ENCODE measurements around the gene HCFC2. TPM values are rescaled to one million over a fixed set of nuclear protein-coding genes. Genes with fewer than 3 reads are reported as not detected.

The HCFC2 gene
- polyA plus RNA-seq, 1 of the 3 experiments (the other 2 are of a cell fraction): 5.2 TPM

GRCh38 chr12:104154806-104155205, 90.5 kb downstream of the HCFC2 start:
- ChIA-PET CTCF (no interaction called here), POLR2A (no interaction called here)
- Histone ChIP-seq H3K79me2 (ENCODE audit: insufficient read depth) (no peaks in the 10 kb centered on the region), H3K36me3 (replicated peaks in 1 of 2; ENCODE audit: control insufficient read depth in 1 of 2, insufficient read depth in 2 of 2, low read length in 1 of 2) (no peaks in the 10 kb centered on the region), H3K4me2 (no peak overlapping the region), H3K27ac (ENCODE audit: low read depth in 2 of 2, low read length in 1 of 2) (no peak overlapping the region), H3K9ac (no peak overlapping the region), H3K9me3 (no peaks in the 10 kb centered on the region), H3F3A (replicated peaks; ENCODE audit: insufficient read depth) (peaks cover 4% of the 10 kb centered on the region), H3K9me2 (no peaks in the 10 kb centered on the region), H2AFZ (ENCODE audit: low read depth) (no peak overlapping the region), H3K4me1 (ENCODE audit: control insufficient read depth in 1 of 2, insufficient read depth in 2 of 2, low read depth in 1 of 2, low read length in 1 of 2) (peaks cover 0 to 4% of the 10 kb centered on the region in 2 experiments; a peak in 1 of 4 replicates), H3K27me3 (ENCODE audit: insufficient read depth) (no peaks in the 10 kb centered on the region), H3K4me3 (ENCODE audit: low read depth in 2 of 2, low read length in 1 of 2) (no peak overlapping the region), H4K20me1 (ENCODE audit: insufficient read depth) (no peaks in the 10 kb centered on the region)
- 75% methylated on average over 2 of the region's 2 CpGs for WGBS (ENCODE audit: low lambda C conversion rate)
- DNase-seq: no peak
- TF ChIP-seq FOSL2 (IDR thresholded peaks at IDR 0.05; ENCODE audit: borderline replicate concordance, low read depth) (no peak), TEAD4 (IDR thresholded peaks at IDR 0.05; ENCODE audit: borderline replicate concordance, insufficient read depth) (no peak), CTCF (IDR thresholded peaks at IDR 0.05) (no peak)

Small RNA genes lying within 50 kb of the gene (small RNA-seq; reads per million reads assigned to genes)
- 0 reads per million in 7 experiments for gene RNA5SP370

Other genes with a start within 250 kb of the HCFC2 start
- 11.0 and 12.5 TPM in 2 replicates for gene NT5DC3, start 223.3 kb upstream of the HCFC2 start, polyA plus RNA-seq (2012; rRNA removed)
- gene HSP90B1, start 134.1 kb upstream of the HCFC2 start, polyA plus RNA-seq (2012; rRNA removed): 420 and 482 TPM in 2 replicates
- gene TDG, start 98.7 kb upstream of the HCFC2 start, polyA plus RNA-seq (2012; rRNA removed): 11.3 and 17.9 TPM in 2 replicates
- 50.0 and 69.5 TPM in 2 replicates for gene GLT8D2, start 14.3 kb upstream of the HCFC2 start, polyA plus RNA-seq (2012; rRNA removed)
- 11.0 and 16.7 TPM in 2 replicates for gene NFYB, start 73.7 kb downstream of the HCFC2 start, polyA plus RNA-seq (2012; rRNA removed)
- gene TXNRD1, start 151.2 kb downstream of the HCFC2 start, polyA plus RNA-seq (2012; rRNA removed): 143 and 220 TPM in 2 replicates
- 0.75 and 0.92 TPM in 2 replicates for gene EID3, start 239.2 kb downstream of the HCFC2 start, polyA plus RNA-seq (2012; rRNA removed)